K562 (cell line): ENCODE data around the gene PIGQ. TPM values are rescaled to one million over a fixed set of nuclear protein-coding genes. Genes with fewer than 3 reads are reported as not detected.

Experiments used
- ATAC-seq: fragments of 200-7000 bp; cut with Tn5 transposase; 3 replicates; pipeline ENCODE4 v1.9.1; 2020; ENCODE audit warnings: moderate library complexity
- BruUV-seq: library from RNA; stranded (reverse); fragments of 400-500 nt; replicated peaks from 2 replicates; lab custom pipeline; 2021; lab: Mats Ljungman, UMichigan
- CTCF ChIA-PET: fragments of 300-600 bp; formaldehyde crosslinking; extraction: SDS; loops from one replicate; lab custom pipeline; 2021; ENCODE audit warnings: low intra/inter-chr PET ratio; lab: Yijun Ruan, JAX
- POLR2A ChIA-PET: fragments of 300-600, 350-650 bp; sonication (Branson Sonifier 250); formaldehyde crosslinking; extraction: SDS; loops from one replicate; lab custom pipeline; 2021; ENCODE audit warnings: antibody characterized with exemption, inconsistent platforms; lab: Yijun Ruan, JAX
- DNase-seq, 4 experiments: peaks; one replicate each; pipeline versions ENCODE4 v3.0.0 to v3.0.0-alpha.2; 2011 to 2018; ENCODE audit warnings: low spot score in 3 of 4, mixed read lengths in 3 of 4; ENCODE audit errors: extremely low read depth in 1 of 4
- FAIRE-seq: peaks from 2 replicates; lab custom pipeline; 2011; peaks lifted over from hg19 to GRCh38; lab: Jason Lieb, UNC
- H2AFZ ChIP-seq: 2 replicates; pipeline ENCODE4 v1.6.0; 2011; ENCODE audit warnings: low read depth, low read length, control low read depth, inconsistent platforms
- H3K27ac ChIP-seq: fragments of 200-600 bp; 3 replicates; pipeline ENCODE4 v1.8.0; 2011; ENCODE audit warnings: low read depth, mild to moderate bottlenecking, control low read depth, inconsistent platforms, low read length, moderate library complexity, mixed read lengths; ENCODE audit errors: extremely low read depth
- H3K27me3 ChIP-seq, 2 experiments: fragments of 300-600 bp in 1 of 2; 2 replicates in 1 of 2; 3 replicates in 1 of 2; pipeline versions ENCODE4 v1.6.0 to v1.8.0; 2011; ENCODE audit warnings: inconsistent platforms in 2 of 2, low read length in 2 of 2, mild to moderate bottlenecking in 1 of 2, mixed read lengths in 1 of 2, moderate library complexity in 1 of 2; ENCODE audit not compliant: control insufficient read depth in 2 of 2, insufficient read depth in 2 of 2
- H3K36me3 ChIP-seq: fragments of 300-600 bp; 3 replicates; pipeline ENCODE4 v1.8.0; 2011; ENCODE audit warnings: mild to moderate bottlenecking, low read length, inconsistent platforms; ENCODE audit not compliant: control insufficient read depth, insufficient read depth
- H3K4me1 ChIP-seq, 2 experiments: fragments of 200-600 bp in 1 of 2; replicated peaks in 1 of 2; 2 replicates in 1 of 2; 3 replicates in 1 of 2; pipeline versions ENCODE4 v1.5.1 to v1.8.0; 2011; ENCODE audit warnings: inconsistent platforms in 2 of 2, low read length in 2 of 2, mild to moderate bottlenecking in 1 of 2, mixed read lengths in 1 of 2, moderate library complexity in 1 of 2; ENCODE audit not compliant: control insufficient read depth in 2 of 2, insufficient read depth in 2 of 2
- H3K4me2 ChIP-seq: 2 replicates; pipeline ENCODE4 v1.6.1; 2011; ENCODE audit warnings: low read length, control low read depth, inconsistent platforms, mixed read lengths; ENCODE audit not compliant: insufficient read depth
- H3K4me3 ChIP-seq: fragments of 200-600 bp; sonication (generic), shearing (Covaris generic); 2 replicates; pipeline ENCODE4 v1.5.1; 2016; ENCODE audit warnings: control low read depth, inconsistent platforms
- H3K79me2 ChIP-seq: fragments of 200-600 bp; 3 replicates; pipeline ENCODE4 v1.8.0; 2011; ENCODE audit warnings: low read length, inconsistent platforms; ENCODE audit not compliant: control insufficient read depth, insufficient read depth
- H3K9ac ChIP-seq, 2 experiments: 2 replicates each; pipeline versions ENCODE4 v1.6.0 to v1.6.1; 2011; ENCODE audit warnings: low read depth in 2 of 2, low read length in 2 of 2, control low read depth in 1 of 2, inconsistent platforms in 1 of 2, mild to moderate bottlenecking in 1 of 2, mixed read lengths in 1 of 2; ENCODE audit not compliant: insufficient read depth in 1 of 2
- H3K9me1 ChIP-seq: one replicate; pipeline ENCODE4 v1.6.0; 2011; ENCODE audit warnings: inconsistent platforms, mild to moderate bottlenecking, low read length, moderate library complexity; ENCODE audit not compliant: control insufficient read depth, insufficient read depth
- H3K9me3 ChIP-seq: replicated peaks from 2 replicates; pipeline ENCODE4 v1.5.1; 2011; ENCODE audit warnings: low read depth, low read length, inconsistent platforms; ENCODE audit not compliant: control insufficient read depth, insufficient read depth
- H4K20me1 ChIP-seq: replicated peaks from 2 replicates; pipeline ENCODE4 v1.6.1; 2011; ENCODE audit warnings: low read length, inconsistent platforms, mixed read lengths; ENCODE audit not compliant: control insufficient read depth, insufficient read depth
- BRD9 ChIP-seq: fragments of 450-650 bp; IDR thresholded peaks from 2 replicates; pipeline ENCODE4 v1.6.1; 2018; ENCODE audit warnings: low read depth; ENCODE audit not compliant: partially characterized antibody
- CBFA2T3 ChIP-seq: fragments of 450-650 bp; IDR thresholded peaks from 2 replicates; pipeline ENCODE4 v1.6.1; 2017
- CXXC5 ChIP-seq: fragments of 250-450 bp; sonication (Bioruptor Pico); IDR thresholded peaks from 2 replicates; pipeline ENCODE4 v1.8.0; 2022; ENCODE audit warnings: inconsistent platforms, mild to moderate bottlenecking, moderate library complexity
- DPF2 ChIP-seq: fragments of 450-650 bp; IDR thresholded peaks from 2 replicates; pipeline ENCODE4 v1.6.1; 2016
- ESRRA ChIP-seq: fragments of 450-650 bp; IDR thresholded peaks from 2 replicates; pipeline ENCODE4 v1.6.1; 2014; ENCODE audit warnings: low read depth, mild to moderate bottlenecking, moderate library complexity, borderline replicate concordance
- GATA2 ChIP-seq: sonication (generic); formaldehyde crosslinking; IDR thresholded peaks from 2 replicates; pipeline ENCODE4 v1.4.0; 2020; ENCODE audit warnings: mild to moderate bottlenecking, missing genetic modification reagents
- KAT7 ChIP-seq: sonication (generic); formaldehyde crosslinking; IDR thresholded peaks from 2 replicates; pipeline ENCODE4 v1.8.0; 2022; ENCODE audit warnings: missing genetic modification reagents, mild to moderate bottlenecking, borderline replicate concordance
- MNT ChIP-seq, 2 experiments: fragments of 450-650 bp; conservative IDR thresholded peaks; 2 replicates each; pipeline ENCODE4 v1.6.1; 2017; ENCODE audit warnings: mild to moderate bottlenecking in 2 of 2, moderate library complexity in 2 of 2
- PCBP2 ChIP-seq: fragments of 200-400 bp; formaldehyde crosslinking; IDR thresholded peaks from 2 replicates; pipeline ENCODE4 v1.6.1; 2018; ENCODE audit warnings: low read length, low read depth, mild to moderate bottlenecking, moderate library complexity; ENCODE audit not compliant: poor library complexity, severe bottlenecking
- PHF8 ChIP-seq: fragments of 200-600 bp; sonication (generic); IDR thresholded peaks from 2 replicates; pipeline ENCODE4 v1.6.1; 2012; ENCODE audit warnings: mixed run types, mild to moderate bottlenecking, inconsistent platforms, low read length, moderate library complexity, borderline replicate concordance
- POLR2G ChIP-seq: fragments of 200-400 bp; formaldehyde crosslinking; IDR thresholded peaks from 2 replicates; pipeline ENCODE4 v1.6.1; 2017; ENCODE audit warnings: low read depth, mild to moderate bottlenecking, antibody characterized with exemption, low read length, moderate library complexity
- RFX1 ChIP-seq: fragments of 450-650 bp; IDR thresholded peaks from 2 replicates; pipeline ENCODE4 v1.6.1; 2016; ENCODE audit warnings: mild to moderate bottlenecking, moderate library complexity
- SOX6 ChIP-seq: fragments of 450-650 bp; IDR thresholded peaks from 2 replicates; pipeline ENCODE4 v1.6.1; 2014; ENCODE audit warnings: mild to moderate bottlenecking
- ZKSCAN1 ChIP-seq: fragments of 150-350 bp; IDR thresholded peaks from 2 replicates; pipeline ENCODE4 v1.6.1; 2016; ENCODE audit warnings: low read depth, low read length
- ZNF766 ChIP-seq: fragments of 200-800 bp; sonication (Bioruptor generic); conservative IDR thresholded peaks from 2 replicates; pipeline ENCODE4 v1.6.1; 2016; ENCODE audit warnings: missing genetic modification characterization, missing compliant biosample characterization
- WGBS: fragments of 100-300 bp; shearing (Covaris generic); methylation state at CpG from one replicate; pipeline ENCODE4 v1.1.6; 2016; ENCODE audit warnings: low coverage, mixed read lengths; ENCODE audit not compliant: insufficient coverage; ENCODE audit errors: missing lambda C conversion rate; 5-methylcytosine and 5-hydroxymethylcytosine counted together
- in situ Hi-C: fragments of 300-500 bp; cut with MboI; formaldehyde crosslinking; loops from 4 replicates; pipeline ENCODE4 v1.15.0; 2018; ENCODE audit warnings: inconsistent platforms, mixed read lengths
- intact Hi-C: fragments of 100-400 bp; cut with micrococcal nuclease; formaldehyde crosslinking; loops from 2 replicates; pipeline ENCODE4 v1.14.2; 2022
- polyA plus RNA-seq, 8 experiments: library from polyadenylated mRNA; depleted of rRNA in 4 of 8; stranded (reverse) in 5 of 8; unstranded in 3 of 8; fragments of >200 nt; fragmentation: Nextera tagmentation in 2 of 8; fragmentation: Illumina TruSeq in 1 of 8; extraction: Ambion mirVana in 2 of 8; extraction: Trizol in 1 of 8; gene quantifications; 2 replicates each; pipeline versions ENCODE4 v1.2.1 to v1.2.3, GENCODE V29; 2011 to 2014; ENCODE audit warnings: inconsistent platforms in 1 of 8, missing spikeins in 1 of 8
- total RNA-seq, 7 experiments: library from RNA; depleted of rRNA in 6 of 7; stranded (reverse); fragments of >200 nt in 6 of 7; fragmentation: Illumina TruSeq in 2 of 7; extraction: Trizol in 2 of 7; gene quantifications; 2 replicates each; pipeline versions ENCODE4 v1.2.1 to v1.2.3, GENCODE V29; 2011 to 2021; ENCODE audit warnings: low replicate concordance in 1 of 7
- TF ChIP-seq, protein P1 (sequence below): sonication (generic); formaldehyde crosslinking; IDR thresholded peaks from 2 replicates; pipeline ENCODE4 v1.9.0; 2022; ENCODE audit warnings: mild to moderate bottlenecking, missing genetic modification reagents
- TF ChIP-seq, protein P2 (sequence below), 2 experiments: fragments of 450-650 bp in 1 of 2; sonication (generic) in 1 of 2; formaldehyde crosslinking in 1 of 2; IDR thresholded peaks in 1 of 2; conservative IDR thresholded peaks in 1 of 2; 2 replicates each; pipeline versions ENCODE4 v1.6.1 to v1.8.1; 2016 to 2023; ENCODE audit warnings: mild to moderate bottlenecking in 2 of 2, moderate library complexity in 2 of 2, inconsistent platforms in 1 of 2, missing genetic modification reagents in 1 of 2

The PIGQ gene
- total and polyA plus RNA-seq, 9 of the 15 experiments (the other 6 are each of a cell fraction or from before 2014, with no cell fraction given), result 0.20 to 49.6 (median 11.7) TPM

- ChIA-PET POLR2A (interaction anchor here (0.7 to 1.1 kb wide), 3 partner anchors 16 to 293 kb away, joined by 3 read pairs; partner anchors contain the start of gene FAM234A), CTCF (interaction anchor here (0.6 kb wide), 1 partner anchor 161 kb away, joined by 3 read pairs; no protein-coding TSS in a partner anchor)
- H3K27me3 ChIP-seq, result no peaks in the 10 kb centered on the region
- H3K9me1 ChIP-seq, result peaks cover 13% of the 10 kb centered on the region
- peaks cover 27 to 73% of the 10 kb centered on the region in 2 experiments for H3K4me1 ChIP-seq
- H4K20me1 ChIP-seq, result peaks cover 15% of the 10 kb centered on the region
- H3K4me2 ChIP-seq, result peak overlapping the region; percentile 90
- no peak overlapping the region for H2AFZ ChIP-seq
- BruUV-seq, result TSS peak; percentile 47
- ATAC-seq, result peak; percentile 16
- H3K79me2 ChIP-seq, result peaks cover 83% of the 10 kb centered on the region
- WGBS, result under 1% methylated on average over 38 of the region's 55 CpGs
- FAIRE-seq, result peak; percentile 78
- H3K9ac ChIP-seq, result peak overlapping the region; percentile 92 to 95
- peak; percentile 39 to 79 (median 62) for DNase-seq
- H3K27ac ChIP-seq, result peak overlapping the region; percentile 89
- H3K36me3 ChIP-seq, result peaks cover 27% of the 10 kb centered on the region; the same call in 2 of the 3 replicates
- no peaks in the 10 kb centered on the region for H3K9me3 ChIP-seq
- in situ Hi-C loops (no loop called here), intact Hi-C loops (loop anchor here (5.0 kb wide), 1 partner anchor 39 kb away; the partner anchor contains the start of genes NHLRC4 and PIGQ)
- H3K4me3 ChIP-seq, result peak overlapping the region; percentile 68
- TF ChIP-seq PCBP2, result no peak
- peak in 1 of 2 experiments; percentile 40; a peak in 1 of 4 replicates for TF ChIP-seq MNT (conservative IDR thresholded peaks at IDR 0.05)
- TF ChIP-seq POLR2G, result peak; percentile 69
- no peak for TF ChIP-seq GATA2 (CRISPR knock-in tag)
- TF ChIP-seq BRD9, result no peak
- no peak for TF ChIP-seq ZKSCAN1
- TF ChIP-seq PHF8, result peak; percentile 30; the same call in 1 of the 2 replicates
- TF ChIP-seq, protein P1, sequence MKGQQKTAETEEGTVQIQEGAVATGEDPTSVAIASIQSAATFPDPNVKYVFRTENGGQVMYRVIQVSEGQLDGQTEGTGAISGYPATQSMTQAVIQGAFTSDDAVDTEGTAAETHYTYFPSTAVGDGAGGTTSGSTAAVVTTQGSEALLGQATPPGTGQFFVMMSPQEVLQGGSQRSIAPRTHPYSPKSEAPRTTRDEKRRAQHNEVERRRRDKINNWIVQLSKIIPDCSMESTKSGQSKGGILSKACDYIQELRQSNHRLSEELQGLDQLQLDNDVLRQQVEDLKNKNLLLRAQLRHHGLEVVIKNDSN (CRISPR knock-in tag), result no peak
- no peak for TF ChIP-seq RFX1
- TF ChIP-seq DPF2, result peak; percentile 65
- 0 out of 2 replicates have a peak, but pooled peaks have one; percentile 6 for TF ChIP-seq CBFA2T3
- TF ChIP-seq KAT7 (CRISPR knock-in tag), result peak; percentile 61; the same call in 1 of the 2 replicates
- 0 out of 2 replicates have a peak, but pooled peaks have one; percentile 44 for TF ChIP-seq ZNF766 (CRISPR knock-in tag)
- no peak for TF ChIP-seq SOX6
- TF ChIP-seq, protein P2, sequence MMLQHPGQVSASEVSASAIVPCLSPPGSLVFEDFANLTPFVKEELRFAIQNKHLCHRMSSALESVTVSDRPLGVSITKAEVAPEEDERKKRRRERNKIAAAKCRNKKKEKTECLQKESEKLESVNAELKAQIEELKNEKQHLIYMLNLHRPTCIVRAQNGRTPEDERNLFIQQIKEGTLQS (IDR thresholded peaks at IDR 0.05), result peak; percentile 76
- TF ChIP-seq, protein P2 (CRISPR knock-in tag; conservative IDR thresholded peaks at IDR 0.05), result no peak
- peak; percentile 59; the same call in 1 of the 2 replicates for TF ChIP-seq ESRRA
- TF ChIP-seq CXXC5 (CRISPR knock-in tag), result peak; percentile 19; the same call in 1 of the 2 replicates
Observed at GRCh38 chr16:528111-529011, 41.4 kb upstream of the PIGQ start.
